Esophagus muscularis mucosa (tissue), 3 donors: ENCODE measurements around the gene TMPRSS11D.

Source experiments
- EP300 ChIP-seq: sonication (generic); formaldehyde crosslinking; IDR thresholded peaks from one replicate; pipeline ENCODE4 v1.6.1; 2017; ENCODE audit warnings: antibody characterized with exemption
- TF ChIP-seq, protein P1 (sequence below), 3 experiments: fragments of 200-600 bp in 2 of 3; fragments of 450-650 bp in 1 of 3; sonication (generic) in 2 of 3; IDR thresholded peaks; one replicate each; pipeline ENCODE4 v1.5.1; 2017 to 2019; ENCODE audit warnings: antibody characterized with exemption in 3 of 3, mild to moderate bottlenecking in 2 of 3, moderate library complexity in 1 of 3

DNA sequence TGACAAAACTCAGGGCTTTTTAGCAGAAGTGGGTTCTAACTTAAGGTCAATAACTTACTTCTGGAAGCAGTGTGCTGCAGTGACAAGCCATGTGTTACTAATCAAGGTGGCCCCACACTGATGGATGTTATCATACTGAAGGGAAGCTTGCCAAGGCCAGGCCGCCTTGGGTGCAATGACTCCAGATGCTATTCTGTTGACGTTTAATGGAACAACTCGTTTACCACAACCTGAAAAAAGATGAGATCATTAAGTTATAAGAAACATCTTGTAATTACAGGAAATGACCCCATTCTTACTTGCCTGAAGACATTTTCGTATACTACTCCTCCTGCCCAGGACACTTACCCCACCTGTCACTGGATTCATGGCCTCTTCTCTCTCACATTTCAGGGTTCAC lies 38.9 kb upstream of the TMPRSS11D start:
- TF ChIP-seq, protein P1, sequence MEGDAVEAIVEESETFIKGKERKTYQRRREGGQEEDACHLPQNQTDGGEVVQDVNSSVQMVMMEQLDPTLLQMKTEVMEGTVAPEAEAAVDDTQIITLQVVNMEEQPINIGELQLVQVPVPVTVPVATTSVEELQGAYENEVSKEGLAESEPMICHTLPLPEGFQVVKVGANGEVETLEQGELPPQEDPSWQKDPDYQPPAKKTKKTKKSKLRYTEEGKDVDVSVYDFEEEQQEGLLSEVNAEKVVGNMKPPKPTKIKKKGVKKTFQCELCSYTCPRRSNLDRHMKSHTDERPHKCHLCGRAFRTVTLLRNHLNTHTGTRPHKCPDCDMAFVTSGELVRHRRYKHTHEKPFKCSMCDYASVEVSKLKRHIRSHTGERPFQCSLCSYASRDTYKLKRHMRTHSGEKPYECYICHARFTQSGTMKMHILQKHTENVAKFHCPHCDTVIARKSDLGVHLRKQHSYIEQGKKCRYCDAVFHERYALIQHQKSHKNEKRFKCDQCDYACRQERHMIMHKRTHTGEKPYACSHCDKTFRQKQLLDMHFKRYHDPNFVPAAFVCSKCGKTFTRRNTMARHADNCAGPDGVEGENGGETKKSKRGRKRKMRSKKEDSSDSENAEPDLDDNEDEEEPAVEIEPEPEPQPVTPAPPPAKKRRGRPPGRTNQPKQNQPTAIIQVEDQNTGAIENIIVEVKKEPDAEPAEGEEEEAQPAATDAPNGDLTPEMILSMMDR (IDR thresholded peaks at IDR 0.05), result no peak
- TF ChIP-seq EP300, result no peak
